ENCODE measurements around the gene GFOD2.
"Not testable (repeated sequence)": the region's sequence is repeated elsewhere in the genome, so short reads cannot be mapped to it uniquely, and the experiment has no call there.

Gene GFOD2

DNA sequence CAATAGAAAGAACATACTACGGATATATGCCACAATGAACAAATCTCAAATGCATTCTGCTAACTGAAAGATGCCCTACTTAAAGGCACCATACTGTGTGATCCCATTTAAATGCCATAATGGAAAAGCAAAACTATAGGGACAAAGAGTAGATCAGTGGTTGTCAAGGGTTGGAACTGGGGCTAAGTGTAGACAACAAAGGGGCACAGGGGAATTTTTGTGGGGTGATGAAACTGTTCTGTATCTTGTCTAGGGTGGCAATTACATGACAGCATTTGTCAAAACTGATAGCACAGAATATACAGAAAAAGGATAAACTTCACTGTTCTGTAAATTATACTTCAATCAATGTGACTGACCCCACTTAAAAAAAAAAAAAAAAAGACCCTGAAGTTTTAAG is 17.7 kb downstream of the GFOD2 start:
- DNase-seq = no peak

GRCh38 chr16:67699265-67699664 is 19.9 kb downstream of the GFOD2 start:
- DNase-seq = no peak

GRCh38 chr16:67697422-67698185 is 21.5 kb downstream of the GFOD2 start:
- no peak for DNase-seq

GRCh38 chr16:67694611-67695010 is 24.5 kb downstream of the GFOD2 start:
- DNase-seq = no peak

- DNase-seq = not testable (repeated sequence)
Measured at GRCh38 chr16:67693517-67694285, 25.4 kb downstream of the GFOD2 start.

DNA sequence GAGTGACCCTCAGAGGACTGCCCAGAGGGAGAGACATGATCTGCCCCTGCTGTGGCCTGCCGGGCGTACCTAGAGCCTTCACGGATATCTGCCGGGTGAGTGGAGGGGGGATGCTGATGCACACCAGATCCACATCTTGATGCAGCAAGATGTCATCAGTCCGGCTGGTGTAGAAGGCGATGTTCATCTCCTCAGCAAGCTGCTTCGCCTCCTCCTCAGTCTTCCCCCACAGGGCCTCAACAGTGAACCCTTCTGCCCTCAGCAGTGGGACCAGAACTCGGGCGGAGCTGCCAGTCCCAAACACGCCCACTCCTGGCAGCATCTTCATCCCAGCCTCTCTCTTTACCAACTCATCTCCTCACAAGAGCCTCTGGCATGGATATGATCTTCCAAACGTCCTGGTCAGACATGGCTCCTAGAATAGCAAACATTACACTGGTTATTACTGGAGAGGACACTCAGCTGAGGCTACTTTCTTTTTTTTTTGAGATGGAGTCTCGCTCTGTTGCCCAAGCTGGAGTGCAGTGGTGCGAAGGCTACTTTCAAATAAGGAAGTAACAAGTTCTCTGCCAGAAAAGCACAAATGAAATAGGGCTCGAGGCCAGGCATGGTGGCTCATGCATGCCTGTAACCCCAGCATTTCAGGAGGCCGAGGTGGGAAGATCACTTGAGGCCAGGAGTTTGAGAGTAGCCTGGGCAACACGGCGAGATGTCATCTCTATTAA is 33.6 kb downstream of the GFOD2 start:
- no peak for DNase-seq

GRCh38 chr16:67683767-67684166 is 35.3 kb downstream of the GFOD2 start:
- DNase-seq = no peak

DNA sequence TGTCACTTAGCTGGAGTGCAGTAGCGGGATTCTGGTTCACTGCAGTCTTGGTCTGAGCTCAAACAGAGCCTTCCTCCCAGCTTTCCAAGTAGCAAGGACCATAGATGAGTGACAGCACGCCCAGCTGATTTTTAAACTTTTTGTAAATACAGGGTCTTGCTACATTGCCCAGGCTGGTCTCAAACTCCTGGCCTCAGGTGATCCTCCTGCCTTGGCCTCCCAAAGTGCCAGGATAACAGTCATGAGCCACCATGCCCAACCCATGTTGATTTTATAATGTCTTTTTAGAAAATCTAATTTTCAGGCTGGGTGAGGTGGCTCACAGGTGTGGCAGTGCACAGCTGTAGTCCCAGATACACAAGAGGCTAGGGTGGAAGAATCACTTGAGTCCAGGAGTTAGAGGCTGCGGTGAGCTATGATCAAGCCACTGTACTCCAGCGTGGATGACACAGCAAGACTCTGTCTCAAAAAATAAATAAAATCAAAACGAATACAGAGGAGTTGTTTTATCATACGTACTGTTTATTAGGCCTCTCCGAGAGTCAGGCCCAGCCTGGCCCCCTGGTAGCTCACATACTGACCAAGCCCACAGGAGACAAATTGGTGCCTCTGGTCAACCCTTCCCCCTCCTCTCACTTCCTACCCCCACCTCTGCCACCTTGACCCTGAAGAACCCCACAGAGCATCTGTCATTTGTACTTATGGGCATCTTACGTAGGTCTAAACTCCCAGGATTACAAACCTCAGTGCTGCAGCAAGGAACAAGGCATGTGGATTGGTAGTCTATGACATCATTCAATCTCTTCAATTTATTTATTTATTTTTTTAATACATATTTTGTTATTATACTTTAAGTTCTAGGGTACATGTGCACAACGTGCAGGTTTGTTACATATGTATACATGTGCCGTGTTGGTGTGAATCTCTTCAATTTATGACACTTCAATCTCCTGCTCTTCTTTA is 38.9 kb downstream of the GFOD2 start:
- no peak for DNase-seq

DNA sequence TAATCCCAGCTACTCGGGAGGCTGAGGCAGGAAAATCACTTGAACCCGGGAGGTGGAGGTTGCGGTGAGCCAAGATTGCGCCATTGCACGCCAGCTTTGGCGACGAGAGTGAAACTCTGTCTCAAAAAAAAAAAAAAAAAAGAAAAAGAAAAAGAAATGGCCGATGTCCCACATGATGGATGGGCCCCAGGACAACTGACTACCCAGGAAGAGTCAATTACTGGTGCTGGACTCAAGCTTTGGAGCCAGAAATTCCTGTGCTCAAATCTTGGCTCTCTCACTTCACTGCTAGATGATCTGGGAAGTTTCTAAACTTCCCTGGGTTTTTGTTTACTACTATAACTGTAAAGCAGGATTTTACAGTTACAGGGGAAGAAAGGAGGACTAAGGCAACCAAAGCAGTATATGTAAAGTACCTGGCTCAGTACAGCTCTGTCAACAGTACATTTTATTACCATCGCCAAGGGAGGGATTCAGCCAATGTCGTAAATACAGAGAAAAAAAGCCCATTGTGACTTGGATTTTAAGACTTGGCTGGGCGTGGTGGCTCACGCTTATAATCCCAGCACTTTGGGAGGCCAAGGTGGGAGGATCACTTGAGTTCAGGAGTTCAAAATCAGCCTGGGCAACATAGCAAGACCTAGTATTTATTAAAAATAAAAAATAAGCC is 40.6 kb downstream of the GFOD2 start:
- no peak for DNase-seq

- no peak for DNase-seq
Measured at GRCh38 chr16:67677712-67678111, 41.4 kb downstream of the GFOD2 start.

DNA sequence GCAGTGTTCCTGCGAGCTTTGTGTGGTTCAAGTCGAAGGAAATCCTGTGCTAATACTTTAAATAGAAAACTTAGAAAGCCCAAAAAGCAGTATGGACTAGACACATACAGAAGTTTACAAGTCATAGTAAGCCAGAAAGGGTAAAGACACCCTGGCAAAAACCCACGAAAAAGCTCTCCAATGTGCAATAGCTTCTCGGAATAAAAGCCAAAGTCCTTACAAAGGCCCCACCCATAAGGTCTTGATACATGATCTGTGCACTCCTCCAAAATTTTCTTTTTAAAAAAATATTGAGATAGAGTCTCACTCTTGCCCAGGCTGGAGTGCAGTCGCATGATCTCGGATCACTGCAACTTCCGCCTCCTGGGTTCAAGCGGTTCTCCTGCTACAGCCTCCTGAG is 42.2 kb downstream of the GFOD2 start:
- DNase-seq = no peak

GRCh38 chr16:67676516-67676915 is 42.6 kb downstream of the GFOD2 start:
- no peak for DNase-seq

GRCh38 chr16:67675999-67676398 is 43.1 kb downstream of the GFOD2 start:
- no peak for DNase-seq

GRCh38 chr16:67675579-67675935 is 43.6 kb downstream of the GFOD2 start:
- no peak for DNase-seq

- DNase-seq = no peak
Measured at GRCh38 chr16:67674851-67675578, 44.1 kb downstream of the GFOD2 start.

- no peak for DNase-seq
Measured at GRCh38 chr16:67673712-67674580, 45.2 kb downstream of the GFOD2 start.

DNA sequence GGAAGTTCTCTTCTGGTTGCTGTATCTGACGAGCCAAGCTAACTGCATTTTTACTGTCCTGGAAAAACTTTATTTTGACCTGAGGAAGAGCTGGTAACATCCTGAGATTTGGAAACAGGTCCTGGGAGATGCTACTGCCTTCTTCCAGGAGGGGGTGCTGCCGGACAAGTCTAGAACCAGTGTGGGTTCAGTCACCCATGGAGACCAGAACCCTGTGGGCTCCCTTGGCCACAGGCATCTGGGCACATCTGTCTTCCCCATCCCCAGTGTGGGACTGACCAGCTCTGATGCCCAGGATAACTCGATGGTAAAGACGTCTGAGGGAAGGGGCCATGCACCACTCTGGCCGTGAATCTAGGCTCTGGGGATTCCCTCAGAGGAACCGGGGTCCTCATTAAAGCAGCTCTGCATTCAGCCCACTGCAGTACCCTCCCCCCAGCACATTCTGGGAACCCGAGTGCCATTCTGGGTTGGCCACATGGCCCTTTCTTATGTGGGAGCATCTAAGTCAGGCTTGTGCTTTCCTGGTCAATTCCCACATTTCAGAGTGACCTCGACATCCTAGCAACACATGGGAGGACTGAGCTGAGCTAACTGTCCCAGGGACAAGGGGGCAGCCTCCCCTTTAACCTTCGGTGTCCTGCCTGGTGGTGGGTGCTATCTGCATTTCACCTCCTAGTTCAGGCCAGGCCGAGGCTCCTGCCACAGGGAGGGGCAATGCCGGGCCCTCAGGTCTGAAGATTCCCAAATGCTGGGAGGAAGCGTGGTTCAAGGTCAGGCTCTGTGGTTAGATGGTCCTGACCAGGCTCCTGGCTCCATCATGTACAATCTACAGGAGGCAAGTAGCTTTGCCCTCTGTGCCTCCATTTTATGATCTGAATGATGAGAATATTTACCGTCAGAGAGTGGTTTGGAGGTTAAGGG is 46.1 kb downstream of the GFOD2 start:
- peak; percentile 70 for DNase-seq

DNA sequence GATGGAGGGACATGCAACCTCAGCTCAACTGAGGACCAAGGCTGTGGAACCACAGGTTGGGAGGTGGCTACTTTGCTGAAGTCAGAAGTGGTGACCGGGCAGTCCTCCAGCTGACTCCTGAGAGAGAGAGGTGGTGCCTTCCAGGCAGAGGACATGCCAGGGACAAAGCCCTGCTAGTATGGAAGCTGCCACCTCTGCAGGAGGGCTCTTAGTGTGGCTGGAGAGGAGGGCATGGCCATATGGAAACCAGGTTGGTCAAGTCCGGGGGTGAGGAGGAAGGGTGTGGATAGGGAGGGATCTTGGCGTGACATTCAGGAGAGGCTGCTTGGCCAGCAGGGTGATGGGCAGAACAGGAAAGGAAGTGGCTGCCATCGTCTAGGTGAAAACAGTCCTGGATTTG is 46.8 kb downstream of the GFOD2 start:
- no peak for DNase-seq

DNA sequence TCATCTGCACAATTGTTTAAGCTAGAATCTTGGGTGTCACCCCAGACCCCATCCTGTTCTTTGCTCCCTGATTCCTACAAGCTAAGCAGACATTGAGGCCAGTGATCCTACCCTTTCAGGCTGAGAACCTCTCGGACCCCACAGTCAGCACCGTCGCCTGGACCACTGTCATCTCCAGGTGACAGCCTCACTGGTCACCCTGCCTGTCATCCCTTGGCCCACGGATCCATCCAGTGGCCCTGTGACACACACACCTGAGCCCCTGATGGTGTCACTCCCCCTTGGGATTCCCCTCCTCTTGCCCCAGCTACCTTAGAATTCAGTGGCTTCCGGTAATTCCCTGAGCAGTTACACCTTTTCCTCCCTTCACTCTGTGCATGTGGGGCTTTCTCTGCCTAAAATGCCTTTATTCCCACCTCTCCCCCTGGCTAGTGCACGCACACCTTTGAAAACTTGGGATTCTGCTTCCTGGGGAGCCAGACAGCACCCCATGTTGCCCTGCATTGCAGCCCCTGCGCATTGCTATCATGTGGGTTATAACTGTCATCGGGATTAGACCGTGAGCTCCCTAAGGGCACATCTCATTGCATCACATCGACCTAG is 49.5 kb downstream of the GFOD2 start:
- no peak for DNase-seq

Measured in activated CD8-positive, alpha-beta memory T cell treated with anti-CD3 and anti-CD28 coated beads, Interleukin-2, amount 50 U/mL, for 48 hours (primary cell).